Measurements from ENCODE around the gene PLSCR4. TPM values are rescaled to one million over a fixed set of nuclear protein-coding genes. Genes with fewer than 3 reads are reported as not detected.

Gene PLSCR4
- total and polyA plus RNA-seq, 2 of the 8 experiments (the other 6 are each of a cell fraction or from before 2014, with no cell fraction given): 1.8 to 2.9 TPM

DNA sequence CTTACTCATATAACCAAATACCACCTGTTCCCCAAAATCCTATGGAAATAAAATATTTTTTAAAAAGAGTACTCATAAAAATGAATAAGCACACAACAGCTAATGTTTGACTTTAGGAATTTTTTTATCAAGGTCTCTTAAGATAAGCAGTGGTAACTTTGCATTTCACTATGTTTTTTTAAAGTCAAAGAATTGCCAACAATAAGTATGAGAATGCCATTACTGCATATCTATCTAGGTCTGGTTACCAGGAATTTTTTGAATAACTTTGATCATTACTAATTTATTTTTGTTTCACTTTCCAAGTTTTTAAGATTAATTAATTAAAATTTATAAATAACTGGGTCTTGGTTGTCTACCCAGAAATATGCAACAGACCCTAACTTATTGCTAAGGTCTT lies 41.5 kb downstream of the PLSCR4 start (continued):
- TF ChIP-seq, protein P1, sequence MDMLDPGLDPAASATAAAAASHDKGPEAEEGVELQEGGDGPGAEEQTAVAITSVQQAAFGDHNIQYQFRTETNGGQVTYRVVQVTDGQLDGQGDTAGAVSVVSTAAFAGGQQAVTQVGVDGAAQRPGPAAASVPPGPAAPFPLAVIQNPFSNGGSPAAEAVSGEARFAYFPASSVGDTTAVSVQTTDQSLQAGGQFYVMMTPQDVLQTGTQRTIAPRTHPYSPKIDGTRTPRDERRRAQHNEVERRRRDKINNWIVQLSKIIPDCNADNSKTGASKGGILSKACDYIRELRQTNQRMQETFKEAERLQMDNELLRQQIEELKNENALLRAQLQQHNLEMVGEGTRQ (IDR thresholded peaks at IDR 0.05; ENCODE audit: low read length): no peak
- no peak for TF ChIP-seq BCL11A (IDR thresholded peaks at IDR 0.05; ENCODE audit: low read depth in 2 of 2, low read length in 2 of 2)
